Left cardiac atrium (tissue), 4 donors: ENCODE results near the gene PDLIM7. TPM values are rescaled to one million over a fixed set of nuclear protein-coding genes. Genes with fewer than 3 reads are reported as not detected.

Experiments
- ATAC-seq, 2 donors: fragments of 200-7000 bp; cut with Tn5 transposase; one replicate each; pipeline ENCODE4 v1.9.1; 2020; ENCODE audit warnings: mild to moderate bottlenecking in 2 of 2, moderate library complexity in 2 of 2
- DNase-seq: peaks from one replicate; pipeline ENCODE4 v3.0.0-alpha.2; 2020
- intact Hi-C, 2 donors: fragments of 100-400 bp; cut with DNase I; formaldehyde crosslinking; loops; one replicate each; pipeline versions ENCODE4 v1.14.1 to v1.15.1; 2022 to 2023
- total RNA-seq, 2 donors: library from RNA; stranded (reverse); fragmentation: NEBNext Ultra II Directional; extraction: Animal tissue kit (Norgen Biotek cat#: 25700); gene quantifications; one replicate each; pipeline ENCODE4 v1.2.1, GENCODE V29; 2021
- donor health status: DM: no; HTN: yes; CAD: no.
- donor health status: DM: no; HTN: yes; CAD: no; lungs with severe emphysema.
- donor health status: DM: yes; HTN: yes; CAD: no.
- donor health status: Dilated cardiomyopathy.

Gene PDLIM7
- total RNA-seq, 2 donors from 2014 or later, result 50.5 to 94.5 TPM

DNA sequence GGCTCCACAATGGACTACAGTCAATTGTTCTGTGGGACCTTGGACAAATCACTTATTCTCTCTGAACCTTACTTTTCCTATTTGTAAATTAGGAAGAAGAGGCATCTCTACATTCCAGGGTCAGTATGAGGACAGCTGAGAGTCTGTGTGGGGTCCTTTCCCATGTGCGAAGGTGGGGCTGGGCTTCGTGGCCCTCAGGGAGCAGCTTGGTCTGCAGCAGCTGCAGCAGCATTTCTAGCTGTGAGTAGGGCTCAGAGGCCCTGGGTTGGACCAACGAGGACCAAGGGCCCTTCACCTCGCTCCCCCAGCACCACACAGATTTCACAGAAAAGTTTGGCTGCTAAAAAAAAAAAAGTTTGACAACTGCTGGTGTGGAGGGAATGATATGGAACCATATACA lies 28.8 kb upstream of the PDLIM7 start:
- ATAC-seq (no peak), DNase-seq (no peak)
- intact Hi-C loops, result no loop called here

DNA sequence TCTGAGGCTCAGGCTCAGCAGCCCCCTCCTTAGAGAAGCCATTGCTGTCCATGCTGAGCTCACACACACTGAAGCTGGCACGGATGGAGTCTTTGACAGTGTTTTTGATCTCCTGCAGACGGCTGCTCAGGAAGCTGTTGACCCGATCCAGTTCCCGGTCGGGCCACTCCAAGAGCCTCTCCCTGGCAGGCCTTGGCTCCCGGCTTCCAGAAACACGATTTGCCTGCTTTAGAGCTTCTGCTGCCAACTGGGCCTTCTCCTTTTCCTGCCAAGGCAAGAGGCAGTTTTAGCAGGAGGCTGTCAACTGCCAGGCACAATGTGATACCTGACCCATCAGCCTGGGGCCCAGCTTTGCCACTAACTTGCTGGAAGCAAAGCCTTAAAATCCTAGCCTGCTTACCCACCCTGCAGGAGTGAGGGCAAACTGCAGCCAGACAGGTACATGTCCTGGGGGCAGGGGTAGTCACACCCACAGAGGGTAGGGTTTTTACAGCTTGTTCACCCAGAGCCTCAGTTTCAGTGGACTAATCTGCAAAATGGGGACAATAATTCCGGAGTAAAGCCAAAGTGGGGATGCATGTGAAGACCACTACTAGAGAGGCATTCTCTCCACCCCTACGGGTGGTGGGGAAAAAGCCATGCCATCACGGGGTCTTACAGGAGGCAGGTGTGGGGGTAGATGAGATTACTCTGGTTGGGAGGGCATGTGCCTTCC lies 27.7 kb upstream of the PDLIM7 start:
- ATAC-seq (peak in 1 of 2 donors; percentile 54), DNase-seq (peak; percentile 12)
- intact Hi-C loops, result no loop called here

DNA sequence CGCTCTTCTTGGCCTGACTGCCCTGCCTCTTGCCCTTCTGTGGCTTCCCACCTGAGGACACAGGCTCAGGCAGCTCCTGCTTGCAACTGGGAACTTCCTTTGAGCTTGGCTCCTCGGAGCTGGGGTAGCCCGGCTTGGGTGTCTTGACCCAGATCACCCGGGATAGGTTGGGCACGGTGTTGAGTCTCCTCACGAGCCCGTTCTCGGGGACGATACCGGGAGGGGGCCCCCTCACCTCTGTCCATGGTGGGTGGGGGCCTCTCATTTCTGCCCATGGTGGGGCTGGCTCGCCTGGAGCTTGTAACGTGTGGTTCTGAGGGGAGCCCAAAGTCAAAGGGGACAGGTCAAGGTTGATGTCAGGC lies 27.1 kb upstream of the PDLIM7 start:
- intact Hi-C loops, result no loop called here
- ATAC-seq, result no peak
- peak; percentile 12 for DNase-seq

DNA sequence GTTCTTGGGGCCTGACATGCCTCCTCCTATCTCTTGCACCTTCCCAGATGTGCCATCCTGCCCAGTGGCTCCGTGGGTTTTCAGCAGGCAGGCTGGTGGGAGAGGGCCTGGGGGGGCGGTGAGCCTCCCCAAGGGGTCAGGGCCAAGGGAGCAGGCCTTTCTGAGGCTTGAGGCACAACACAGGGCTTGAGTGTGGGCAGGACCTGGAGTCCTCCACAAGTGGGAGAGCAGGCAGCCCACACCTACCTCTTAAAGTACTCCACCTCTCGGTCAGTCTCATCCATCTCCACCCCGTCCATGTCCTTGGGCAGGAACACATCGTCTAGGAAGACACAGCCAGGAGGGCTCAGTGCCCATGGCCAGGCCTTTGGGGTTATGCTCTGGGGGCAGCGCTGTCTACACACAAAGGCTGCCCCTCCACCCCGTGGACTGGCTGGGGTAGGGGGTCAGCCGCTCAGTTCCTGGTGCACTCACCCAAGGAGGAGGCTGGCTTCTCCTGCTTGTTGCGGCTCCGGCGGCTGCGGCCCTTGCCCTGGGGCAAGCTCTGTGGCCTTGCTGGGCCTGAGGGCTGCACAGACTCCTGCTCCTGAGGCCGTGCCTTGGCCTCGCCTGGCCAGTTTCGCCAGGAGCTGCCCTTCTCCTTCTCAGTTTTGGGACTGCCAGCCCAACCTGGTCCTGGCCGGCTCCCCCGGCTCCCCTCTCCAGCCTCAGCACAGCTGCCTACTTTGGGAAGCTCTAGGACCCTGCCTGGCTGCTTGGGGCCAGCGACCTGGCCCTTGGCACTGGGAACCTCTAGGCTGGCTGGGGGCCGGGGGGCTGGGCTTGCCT lies 26.5 kb upstream of the PDLIM7 start:
- no peak for ATAC-seq
- intact Hi-C loops, result no loop called here
- DNase-seq, result peak; percentile 17

DNA sequence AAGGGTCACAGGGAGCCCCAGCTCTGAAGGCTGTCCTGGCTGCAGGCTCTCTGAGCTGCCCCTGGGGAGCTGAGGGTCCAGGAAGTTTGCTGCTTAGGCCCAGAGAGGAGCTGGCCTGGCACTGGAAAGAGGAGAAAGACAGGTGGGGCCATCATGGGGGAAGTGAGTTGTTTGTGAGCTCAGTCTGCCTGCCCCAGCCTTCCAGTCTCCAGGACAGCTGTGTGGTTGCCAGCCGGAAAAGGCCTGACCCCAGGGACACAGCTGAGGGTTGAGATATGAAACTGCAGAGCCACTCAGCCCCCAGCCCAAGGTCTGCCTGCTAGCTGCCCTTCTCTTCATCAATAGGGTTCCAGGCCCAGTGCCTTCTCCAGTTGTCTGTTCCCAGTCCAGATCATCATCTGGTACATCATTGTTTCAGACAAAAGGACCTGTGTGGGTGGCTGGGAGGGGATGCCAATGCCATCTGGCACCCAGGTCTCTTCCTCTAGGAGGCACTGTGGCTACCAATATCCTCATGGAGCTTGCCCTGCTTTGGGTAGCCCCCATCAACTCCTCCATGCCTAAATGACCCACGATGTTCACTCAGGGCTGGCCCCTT lies 23.6 kb upstream of the PDLIM7 start:
- DNase-seq (peak; percentile 3), ATAC-seq (no peak)
- intact Hi-C loops, result no loop called here

DNA sequence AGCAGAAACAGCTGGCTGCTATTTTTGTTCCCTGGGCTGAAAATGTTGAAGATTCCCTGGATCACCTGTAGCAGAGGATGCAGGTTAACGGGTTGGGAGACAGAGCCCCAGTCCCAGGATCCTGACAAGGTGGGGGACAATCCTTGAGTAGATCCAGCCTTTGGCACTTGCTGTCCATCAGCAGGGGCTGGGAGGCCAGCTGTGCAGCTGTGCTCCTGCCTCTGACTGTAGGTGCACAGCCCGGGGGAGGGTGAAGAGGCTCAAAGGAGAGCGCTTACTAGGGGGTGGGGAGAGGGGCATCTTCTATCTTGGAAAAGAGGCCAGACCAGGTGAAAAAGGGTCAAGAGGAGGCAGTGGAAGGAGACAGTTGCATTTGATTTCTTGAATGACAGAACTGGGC lies 22.9 kb upstream of the PDLIM7 start:
- ATAC-seq, result no peak
- intact Hi-C loops, result no loop called here
- DNase-seq, result peak; percentile 5

DNA sequence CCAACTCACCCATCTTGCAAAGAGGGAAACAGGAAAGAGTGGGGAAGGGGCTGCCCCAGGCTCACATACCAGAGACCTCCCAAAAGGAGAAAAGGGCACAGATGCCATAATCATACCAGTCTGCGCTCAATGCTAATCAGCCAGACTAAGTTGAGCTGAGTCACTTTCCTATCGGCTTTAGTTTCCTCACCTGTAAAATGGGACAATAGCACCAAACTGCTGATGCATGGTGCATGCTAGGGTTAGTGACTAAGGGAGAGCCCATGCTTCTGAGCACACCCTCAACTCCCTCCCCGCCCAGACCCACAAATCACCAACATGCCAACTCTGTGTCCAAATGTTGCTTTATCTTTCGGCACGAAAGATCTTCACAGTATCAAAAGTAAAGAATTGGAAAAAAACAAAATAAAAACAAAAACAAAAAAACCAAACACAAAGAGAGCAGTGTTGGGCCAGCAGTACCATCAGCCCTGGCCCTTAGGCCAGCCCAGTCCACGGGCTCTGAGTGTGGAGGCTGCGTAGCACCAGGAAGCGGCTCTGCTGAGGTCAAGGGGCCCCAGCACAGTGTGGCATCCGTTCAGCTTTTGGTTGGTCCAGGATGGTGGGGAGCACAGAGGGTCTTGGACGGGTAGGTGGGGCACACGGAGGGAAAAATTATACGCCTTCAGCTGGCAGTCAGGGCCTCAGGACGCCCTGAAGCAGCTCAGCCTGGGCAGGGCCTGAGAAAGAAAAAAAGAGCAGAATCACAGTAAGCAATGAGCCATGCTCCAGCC lies 22.2 kb upstream of the PDLIM7 start:
- DNase-seq, result peak; percentile 6
- intact Hi-C loops, result no loop called here
- ATAC-seq, result no peak

DNA sequence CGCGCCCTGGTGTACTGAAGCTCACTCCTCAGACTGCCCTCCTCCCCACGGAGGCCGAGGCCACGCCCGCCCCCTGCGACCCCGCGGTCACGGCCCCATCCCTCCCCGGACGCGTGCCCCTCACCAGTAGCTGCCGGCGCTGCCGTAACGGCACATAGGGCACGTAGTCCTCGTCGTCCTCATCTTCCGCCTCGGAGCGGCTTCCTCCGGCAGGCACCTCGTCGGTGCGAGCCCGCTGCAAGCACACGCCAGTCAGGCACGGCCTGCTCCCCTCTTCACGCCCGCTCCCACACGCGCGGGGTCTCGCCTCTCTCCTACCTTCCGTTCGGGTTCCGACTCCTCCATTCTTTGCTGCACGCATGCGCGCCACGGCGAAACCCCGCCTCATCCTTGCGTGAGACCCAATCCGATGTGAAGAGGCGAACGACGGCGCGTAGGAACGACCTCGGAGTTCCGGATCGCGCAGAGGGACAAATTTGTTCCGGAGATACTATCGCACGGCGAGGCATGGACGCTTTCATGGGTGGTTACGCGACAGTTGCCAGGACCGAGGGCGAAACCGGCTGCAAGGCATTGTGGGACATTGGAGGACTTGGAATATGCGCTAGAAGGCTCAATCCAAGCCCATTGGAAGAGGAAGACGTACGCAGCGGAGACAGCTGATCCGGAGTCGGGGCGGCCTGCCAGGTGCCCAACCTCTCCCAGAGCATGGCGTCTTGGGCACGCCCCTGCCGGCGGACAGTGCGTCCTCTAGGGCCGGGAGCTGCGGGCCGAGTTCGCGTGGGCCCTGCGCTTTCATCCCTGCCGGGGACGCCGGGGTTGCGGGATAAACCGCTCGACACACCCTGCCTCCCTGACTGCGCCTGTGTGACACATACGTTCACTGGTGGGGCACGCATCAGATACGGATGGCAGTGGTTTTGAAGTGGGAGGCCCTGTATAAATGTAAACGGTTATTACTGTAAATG lies 19.5 kb upstream of the PDLIM7 start, which contains the start of gene DDX41:
DDX41 (minus strand) TSS at position 361 of the 968 bp plus-strand sequence; CDS start at position 345, 16 bp downstream.
- peak; percentile 98 for DNase-seq
- intact Hi-C loops, result no loop called here
- peak; percentile 93 to 94 for ATAC-seq

DNA sequence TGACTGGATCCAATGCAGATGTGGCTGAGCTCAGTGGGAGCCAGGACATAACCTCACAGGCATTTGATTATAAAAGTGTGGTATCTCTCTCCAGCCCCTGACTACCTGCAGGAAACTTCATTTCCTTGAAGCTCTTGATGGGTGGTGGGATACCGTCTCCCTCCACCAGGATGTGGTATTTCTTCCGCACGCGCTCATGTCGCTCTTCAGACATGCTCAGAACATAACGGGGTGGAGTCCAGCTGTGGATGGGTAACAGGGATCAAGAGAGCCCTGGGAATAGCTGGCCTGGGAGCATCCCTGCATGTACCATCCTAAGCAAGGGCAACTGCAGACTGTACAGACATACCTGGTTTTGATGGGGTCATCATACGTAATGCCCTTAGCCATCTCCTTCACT lies 18.2 kb upstream of the PDLIM7 start:
- no peak for DNase-seq
- ATAC-seq, result no peak
- intact Hi-C loops, result no loop called here

DNA sequence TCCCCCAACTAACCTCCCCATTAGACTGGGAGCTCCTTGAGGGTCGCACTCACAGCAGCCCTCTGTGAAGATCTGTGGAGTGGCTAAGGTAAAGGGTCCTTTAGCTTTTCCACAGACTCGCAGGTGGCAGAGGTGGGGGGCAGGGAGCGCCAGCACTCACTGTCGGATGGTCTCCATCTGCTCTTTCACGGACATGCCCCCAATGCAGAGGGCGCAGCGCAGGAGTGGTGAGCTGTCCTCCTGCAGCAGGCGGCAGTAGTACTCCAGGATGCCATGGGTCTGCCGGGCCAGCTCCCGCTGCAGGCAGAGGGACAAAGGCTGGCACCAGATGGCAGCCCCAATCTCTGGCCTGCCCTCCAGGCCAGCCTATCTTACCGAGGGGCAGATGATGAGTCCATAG lies 17.1 kb upstream of the PDLIM7 start:
- DNase-seq (no peak), ATAC-seq (no peak)
- intact Hi-C loops, result no loop called here

DNA sequence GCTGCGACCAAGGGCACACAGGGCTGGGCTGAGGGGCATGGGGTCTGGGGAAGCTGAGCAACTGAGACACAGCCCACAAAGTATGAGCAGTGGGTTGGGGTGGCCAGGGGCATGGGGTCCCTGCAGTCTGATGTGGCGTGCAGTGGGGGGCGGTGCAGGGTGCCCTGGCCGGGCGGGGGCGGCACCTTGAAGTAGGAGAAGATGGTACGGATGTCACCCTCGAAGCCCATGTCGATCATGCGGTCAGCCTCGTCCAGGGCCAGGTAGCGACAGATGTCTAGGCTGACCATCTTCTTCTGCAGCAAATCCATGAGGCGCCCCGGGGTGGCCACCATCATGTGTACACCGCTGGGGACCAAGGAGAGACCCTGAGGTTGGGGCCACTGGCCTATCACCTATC lies 16.1 kb upstream of the PDLIM7 start:
- ATAC-seq (no peak), DNase-seq (no peak)
- intact Hi-C loops, result no loop called here

DNA sequence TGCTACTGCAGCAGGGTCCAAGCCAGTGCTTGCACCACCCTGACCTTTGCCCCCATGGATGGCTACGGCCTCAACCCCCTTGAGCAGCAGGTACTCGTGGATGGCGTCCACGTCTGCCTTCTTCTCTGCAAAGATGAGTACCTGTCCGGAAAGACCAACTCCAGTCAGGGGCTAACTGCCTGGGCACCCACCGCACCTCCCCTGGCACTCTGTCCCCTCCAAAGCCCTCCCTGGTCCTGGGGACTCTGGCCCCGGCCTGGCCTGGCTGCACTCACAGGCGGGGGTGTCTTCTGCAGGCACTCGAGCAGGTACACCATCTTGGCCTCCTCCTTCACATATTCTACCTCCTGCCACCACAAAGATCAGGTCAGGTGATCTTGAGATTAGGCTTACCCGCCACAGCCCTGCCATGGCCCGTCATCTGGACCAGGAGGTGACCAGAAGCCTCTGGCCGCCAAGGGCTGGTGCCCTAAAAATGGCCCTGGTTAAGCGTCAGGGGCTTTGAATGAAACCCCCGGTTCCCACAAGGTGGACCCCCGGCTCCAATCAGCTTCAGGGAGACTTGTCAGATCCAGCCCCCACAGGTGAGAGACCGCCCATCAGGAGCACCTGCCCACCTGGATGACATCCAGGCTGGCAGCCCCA lies 15.5 kb upstream of the PDLIM7 start:
- intact Hi-C loops, result no loop called here
- ATAC-seq (no peak), DNase-seq (no peak)

DNA sequence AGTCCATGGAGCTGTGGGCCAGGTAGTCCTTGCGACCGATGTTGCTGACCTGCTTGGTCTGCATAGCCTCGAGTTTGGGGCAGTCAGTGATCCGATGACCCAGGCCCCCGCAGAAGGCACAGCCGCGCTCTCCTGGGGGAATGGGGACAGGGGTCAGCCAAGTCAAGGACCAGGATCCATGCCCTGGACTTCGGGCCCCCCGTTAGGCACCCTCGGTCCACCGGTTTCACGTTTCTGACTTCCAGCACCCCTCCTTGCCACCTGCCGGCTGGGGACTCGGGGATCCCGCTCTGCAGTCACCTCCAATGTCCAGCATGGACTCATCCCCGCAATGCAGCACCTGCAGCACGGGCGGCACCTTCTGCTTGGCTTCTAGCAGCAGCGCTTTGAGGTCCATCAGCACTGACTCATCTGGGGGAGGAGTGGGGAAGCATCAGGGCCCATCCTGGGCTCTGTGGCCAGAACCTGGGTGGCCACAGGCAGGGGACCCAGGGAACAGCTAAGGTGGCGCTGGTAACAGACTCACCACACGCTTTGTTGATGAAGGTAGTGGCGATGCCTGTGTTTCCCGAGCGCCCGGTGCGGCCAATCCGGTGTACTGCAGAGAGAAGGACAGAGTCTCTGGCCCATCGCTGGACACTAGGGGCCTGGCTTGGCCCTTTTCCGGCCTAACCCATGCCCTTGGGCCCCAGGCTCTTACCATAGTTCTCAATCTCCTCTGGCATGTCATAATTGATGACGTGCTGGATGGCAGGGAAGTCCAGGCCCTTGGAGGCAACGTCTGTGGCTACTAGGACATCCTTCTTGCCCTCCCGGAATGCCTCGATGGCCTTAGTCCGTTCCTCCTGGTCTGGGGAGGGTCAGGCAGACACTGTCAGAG lies 14.6 kb upstream of the PDLIM7 start:
- ATAC-seq, result no peak
- intact Hi-C loops, result no loop called here
- DNase-seq, result no peak

DNA sequence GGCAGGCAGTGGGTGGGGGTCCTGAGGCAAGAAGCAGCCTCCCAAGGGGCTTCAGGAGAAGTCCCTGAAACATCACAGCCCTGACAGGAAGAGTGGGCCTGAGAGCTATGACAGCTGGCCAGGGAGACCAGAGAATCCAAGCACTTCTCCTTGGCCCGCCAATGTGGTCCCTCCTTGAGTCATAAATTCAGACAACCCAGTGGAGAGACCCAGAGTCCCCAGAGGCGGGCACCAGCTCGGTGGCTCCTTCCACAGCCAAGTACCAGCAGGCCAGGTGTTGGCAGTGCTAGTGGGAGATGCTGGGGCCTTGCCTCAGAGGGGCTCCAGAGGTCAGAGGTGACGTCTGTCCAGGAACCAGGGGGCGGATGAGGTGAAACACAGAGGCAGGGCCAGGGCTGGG lies 13.8 kb upstream of the PDLIM7 start:
- no peak for ATAC-seq
- DNase-seq, result no peak
- intact Hi-C loops, result no loop called here

DNA sequence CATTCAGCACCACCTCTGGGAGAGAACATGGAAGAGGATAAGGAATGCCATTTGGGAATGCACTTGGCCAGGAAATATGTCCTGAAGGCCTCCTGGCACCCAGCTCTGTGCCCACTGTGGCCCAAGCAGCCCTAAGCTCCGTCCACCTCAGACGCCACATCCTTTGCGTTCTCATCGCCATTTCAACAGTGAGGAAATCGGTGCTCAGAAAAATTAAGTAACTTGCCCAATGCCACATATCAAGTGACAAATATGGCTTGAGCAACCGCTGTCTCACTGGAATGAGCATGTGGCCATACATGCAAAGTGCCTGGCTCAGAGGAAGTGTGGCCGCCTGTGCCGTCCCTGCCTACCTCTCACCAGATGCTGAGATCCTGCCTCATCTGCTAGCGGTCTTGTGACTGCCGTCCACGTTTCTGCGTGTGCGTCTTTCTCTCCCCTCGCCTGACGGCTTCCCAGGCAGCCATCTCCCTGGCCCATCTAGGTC lies 13.2 kb upstream of the PDLIM7 start:
- DNase-seq (no peak), ATAC-seq (no peak)
- intact Hi-C loops, result no loop called here

DNA sequence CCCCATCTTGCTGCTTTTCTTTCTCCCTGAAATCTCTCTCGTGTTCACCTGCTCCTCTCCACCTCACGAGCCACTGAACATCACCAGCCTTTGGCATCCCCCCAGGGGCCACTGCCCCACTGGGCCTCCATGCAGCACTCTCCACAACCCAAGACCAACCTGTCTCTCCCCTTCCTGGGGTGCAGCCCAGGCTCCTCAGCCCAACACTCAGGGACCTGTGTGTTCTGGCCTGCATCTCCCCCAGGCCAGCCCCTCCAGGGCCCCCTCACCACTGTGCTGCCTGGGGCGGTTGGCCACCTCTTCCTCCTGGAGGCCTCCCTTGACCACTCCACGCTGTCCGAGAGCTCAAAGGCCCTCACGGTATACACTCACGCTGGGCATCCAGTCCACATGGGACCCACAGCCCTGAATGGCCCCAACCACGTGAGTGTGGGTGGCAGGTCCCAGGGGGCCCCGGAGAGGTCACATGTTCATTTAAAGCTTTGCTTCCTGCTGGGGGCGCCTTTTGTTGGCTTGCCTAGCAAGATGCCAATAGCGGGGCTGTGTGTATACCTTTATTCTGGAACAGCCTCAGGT lies 12.7 kb upstream of the PDLIM7 start:
- intact Hi-C loops, result no loop called here
- DNase-seq, result no peak
- no peak for ATAC-seq
